Activated T-cell treated with anti-CD3 and anti-CD28 coated beads, Interleukin-2, amount 50 U/mL, for 72 hours (primary cell): ENCODE measurements around the gene DAPK2. TPM values are rescaled to one million over a fixed set of nuclear protein-coding genes. Genes with fewer than 3 reads are reported as not detected.

Experiments used
- ATAC-seq, 2 donors: fragments of 150-1000 bp; cut with Tn5 transposase; replicated peaks in 1 of 2; 2 replicates each; pipeline ENCODE4 v1.10.0; 2021; ENCODE audit warnings: moderate library complexity in 2 of 2, mild to moderate bottlenecking in 1 of 2
- DNase-seq, 2 donors: peaks; one replicate each; pipeline ENCODE4 v3.0.0; 2021 to 2022; ENCODE audit warnings: mixed read lengths in 1 of 2
- H3K27ac Mint-ChIP-seq: one replicate; pipeline ENCODE4 v1.8.0; 2022; ENCODE audit warnings: mild to moderate bottlenecking, moderate library complexity, mixed read lengths
- H3K27me3 Mint-ChIP-seq: one replicate; pipeline ENCODE4 v1.8.0; 2022; ENCODE audit warnings: low read depth, mixed read lengths
- H3K36me3 Mint-ChIP-seq, 2 donors: one replicate each; pipeline ENCODE4 v1.8.0; 2022; ENCODE audit warnings: mixed read lengths in 2 of 2, mild to moderate bottlenecking in 1 of 2; ENCODE audit not compliant: insufficient read depth in 2 of 2
- H3K4me1 Mint-ChIP-seq: one replicate; pipeline ENCODE4 v1.8.0; 2022; ENCODE audit warnings: low read depth, mixed read lengths
- H3K4me3 Mint-ChIP-seq, 2 donors: one replicate each; pipeline ENCODE4 v1.8.0; 2022; ENCODE audit warnings: mild to moderate bottlenecking in 2 of 2, mixed read lengths in 2 of 2, moderate library complexity in 2 of 2
- H3K9me3 Mint-ChIP-seq, 2 donors: one replicate each; pipeline ENCODE4 v1.8.0; 2022; ENCODE audit warnings: mixed read lengths in 2 of 2
- total RNA-seq, 2 donors: library from RNA; stranded (reverse); gene quantifications; one replicate each; pipeline ENCODE4 v1.2.3, GENCODE V29; 2022

Gene DAPK2
- total RNA-seq, 2 donors from 2014 or later = 2.3 to 3.3 TPM

DNA sequence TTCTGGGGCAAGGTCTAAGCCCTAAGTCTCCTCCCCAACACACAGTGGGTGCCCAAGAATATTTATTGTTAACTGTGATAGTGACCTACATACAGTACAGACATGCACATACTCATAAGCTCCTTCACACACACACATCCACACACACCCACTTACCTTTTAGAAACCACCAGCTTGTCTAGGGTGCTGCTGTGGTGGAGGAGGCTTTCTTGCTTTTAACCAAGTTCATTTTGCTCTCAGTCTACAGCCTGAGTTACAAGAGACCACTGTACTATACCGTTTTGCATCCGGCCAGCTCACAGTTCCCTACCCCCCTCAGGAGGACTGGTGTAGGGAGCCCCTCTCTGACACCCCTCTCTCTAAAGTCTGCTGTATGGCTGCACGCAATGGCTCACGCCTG lies 16.7 kb downstream of the DAPK2 start:
- DNase-seq = no peak
- peaks cover 15% of the 10 kb centered on the region for H3K4me1 Mint-ChIP-seq
- ATAC-seq = peak; percentile 82 to 85
- H3K4me3 Mint-ChIP-seq = peak overlapping the region in 1 of 2 donors; percentile 2
- no peak overlapping the region for H3K27ac Mint-ChIP-seq
- no peaks in the 10 kb centered on the region for H3K27me3 Mint-ChIP-seq
- H3K9me3 Mint-ChIP-seq = no peaks in the 10 kb centered on the region
- H3K36me3 Mint-ChIP-seq = no peaks in the 10 kb centered on the region

DNA sequence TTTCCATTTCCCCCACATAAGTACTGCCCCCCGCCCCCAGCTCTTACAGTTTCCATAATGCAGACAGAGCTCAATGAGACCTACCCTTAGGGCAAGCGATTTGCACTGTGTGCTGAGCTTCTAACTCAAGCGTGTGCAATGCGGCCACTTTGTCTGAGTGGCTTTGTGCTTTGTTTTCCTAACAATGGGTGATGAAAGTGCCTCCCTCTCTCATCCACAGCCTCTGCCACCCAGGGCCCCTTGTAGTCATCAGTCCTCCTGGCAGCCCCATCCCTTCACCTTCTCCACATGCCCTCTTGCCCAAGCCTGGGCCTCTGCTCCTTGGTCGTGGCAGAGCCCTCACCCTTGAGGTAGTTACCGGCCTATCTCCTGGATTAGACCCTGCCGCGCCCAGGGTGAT lies 17.2 kb downstream of the DAPK2 start:
- peaks cover 15% of the 10 kb centered on the region for H3K4me1 Mint-ChIP-seq
- peak overlapping the region in 1 of 2 donors; percentile 2 for H3K4me3 Mint-ChIP-seq
- H3K9me3 Mint-ChIP-seq = no peaks in the 10 kb centered on the region
- H3K27ac Mint-ChIP-seq = no peak overlapping the region
- H3K36me3 Mint-ChIP-seq = no peaks in the 10 kb centered on the region
- ATAC-seq = peak; percentile 8 to 15
- DNase-seq = no peak
- H3K27me3 Mint-ChIP-seq = no peaks in the 10 kb centered on the region

DNA sequence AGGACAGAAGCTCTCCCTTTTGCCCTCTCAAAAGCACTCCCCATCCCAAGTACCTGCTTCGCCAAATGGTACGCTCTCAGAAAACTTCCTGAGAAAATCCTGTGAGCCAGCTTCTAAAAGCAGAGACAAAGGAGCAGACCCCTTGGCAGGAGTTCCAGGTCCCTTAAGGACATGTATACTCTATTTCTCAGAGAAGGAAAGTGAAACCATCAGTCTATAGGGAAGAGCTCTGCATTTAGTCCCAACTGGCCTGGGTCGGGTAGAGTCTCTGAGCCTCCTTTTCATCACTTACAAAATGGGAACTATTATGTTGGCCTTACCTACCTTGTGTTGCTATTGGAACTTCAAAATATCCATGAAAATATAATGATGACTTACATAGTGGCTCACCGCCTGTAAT lies 19.7 kb downstream of the DAPK2 start:
- no peaks in the 10 kb centered on the region for H3K27me3 Mint-ChIP-seq
- no peak for DNase-seq
- H3K4me3 Mint-ChIP-seq = no peak overlapping the region
- H3K4me1 Mint-ChIP-seq = peaks cover 7% of the 10 kb centered on the region
- H3K9me3 Mint-ChIP-seq = no peaks in the 10 kb centered on the region
- ATAC-seq = no peak
- H3K36me3 Mint-ChIP-seq = no peaks in the 10 kb centered on the region
- no peak overlapping the region for H3K27ac Mint-ChIP-seq

DNA sequence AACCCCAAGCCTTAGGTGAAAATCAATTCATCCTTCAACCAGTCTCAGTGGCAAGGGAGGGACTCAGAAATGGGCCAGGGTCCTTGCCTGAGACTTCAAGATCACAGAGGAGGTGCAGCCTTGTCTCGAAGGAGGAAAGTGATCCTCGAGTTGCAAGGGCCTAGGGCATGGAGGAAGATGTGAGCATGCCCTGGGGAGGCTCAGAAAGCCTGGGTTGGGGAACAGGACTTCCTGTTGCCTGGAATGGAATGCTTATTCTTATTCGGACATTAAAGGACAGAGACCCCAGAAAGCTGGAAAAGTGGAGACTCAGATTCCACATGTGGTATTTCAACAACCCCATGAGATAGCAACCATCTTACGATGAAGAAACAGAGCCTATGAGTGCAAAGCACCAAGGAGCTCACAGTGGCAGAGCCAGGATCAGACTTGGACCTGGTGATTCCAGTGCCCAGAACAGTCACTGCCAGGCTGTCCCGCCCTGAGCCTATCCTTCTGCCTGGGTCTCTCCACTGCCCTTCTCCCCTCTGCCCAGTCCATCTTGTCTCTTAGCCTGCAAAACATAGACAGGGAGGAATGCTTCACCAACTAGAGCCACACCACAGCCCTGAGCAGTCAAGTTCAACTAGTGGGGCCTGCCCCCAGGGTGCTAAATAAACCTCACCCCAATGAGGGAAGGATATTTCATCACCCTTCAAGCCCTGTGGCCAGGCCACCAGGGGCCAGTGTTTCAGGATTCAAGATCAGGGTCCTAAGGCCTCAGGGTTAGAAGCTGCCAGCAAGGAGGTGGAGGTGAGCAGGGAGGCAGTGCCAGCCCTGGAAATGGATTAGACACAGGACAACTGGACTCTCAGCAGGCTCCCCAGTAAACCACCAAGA lies 21.9 kb downstream of the DAPK2 start:
- no peaks in the 10 kb centered on the region for H3K9me3 Mint-ChIP-seq
- H3K27ac Mint-ChIP-seq = no peak overlapping the region
- H3K4me3 Mint-ChIP-seq = no peak overlapping the region
- DNase-seq (no peak), ATAC-seq (peak in 1 of 2 donors; percentile 41)
- peaks cover 4% of the 10 kb centered on the region for H3K4me1 Mint-ChIP-seq
- no peaks in the 10 kb centered on the region for H3K36me3 Mint-ChIP-seq
- no peaks in the 10 kb centered on the region for H3K27me3 Mint-ChIP-seq

DNA sequence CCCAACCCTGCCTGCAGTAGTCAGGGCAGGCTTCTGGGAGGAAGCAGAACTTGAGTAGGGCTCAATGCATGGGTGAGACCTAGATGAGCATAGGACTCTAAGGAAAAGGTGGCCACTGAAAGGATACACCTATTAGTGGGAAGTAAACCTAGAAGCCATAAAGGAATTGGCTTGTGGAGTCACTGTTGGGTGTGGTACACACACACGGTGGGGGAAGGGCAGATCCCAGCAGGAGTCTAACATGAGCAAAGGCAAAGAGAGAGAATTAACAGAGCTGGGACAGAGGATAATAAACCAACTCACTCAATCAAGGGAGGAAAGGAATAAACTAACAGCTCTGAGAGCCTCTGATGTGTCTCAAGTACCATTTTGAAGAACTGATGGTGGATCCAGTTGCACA lies 23.1 kb downstream of the DAPK2 start:
- ATAC-seq = no peak
- no peaks in the 10 kb centered on the region for H3K9me3 Mint-ChIP-seq
- H3K4me1 Mint-ChIP-seq = no peaks in the 10 kb centered on the region
- no peak for DNase-seq
- H3K36me3 Mint-ChIP-seq = no peaks in the 10 kb centered on the region
- no peak overlapping the region for H3K4me3 Mint-ChIP-seq
- H3K27me3 Mint-ChIP-seq = no peaks in the 10 kb centered on the region
- no peak overlapping the region for H3K27ac Mint-ChIP-seq

DNA sequence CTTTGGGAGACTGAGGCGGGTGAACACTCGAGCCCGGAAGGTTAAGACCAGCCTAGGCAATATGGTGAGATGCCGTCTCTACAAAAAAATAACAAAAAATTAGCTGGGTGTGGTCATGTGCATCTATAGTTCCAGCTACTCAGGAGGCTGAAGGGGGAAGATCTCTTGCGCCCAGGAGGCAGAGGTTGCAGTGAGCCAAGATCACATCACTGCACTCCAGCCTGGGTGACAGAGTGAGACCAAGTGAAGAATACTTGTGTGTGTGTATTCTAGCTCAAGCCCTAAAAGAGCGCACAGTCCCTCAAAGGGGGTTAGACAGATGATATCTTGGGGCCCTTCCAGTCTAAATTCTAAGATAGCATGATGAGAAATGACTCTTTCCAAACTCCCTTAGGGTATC lies 23.7 kb downstream of the DAPK2 start:
- Mint-ChIP-seq H3K4me1 (no peaks in the 10 kb centered on the region), H3K9me3 (no peaks in the 10 kb centered on the region), H3K27ac (no peak overlapping the region), H3K4me3 (no peak overlapping the region), H3K27me3 (no peaks in the 10 kb centered on the region), H3K36me3 (no peaks in the 10 kb centered on the region)
- ATAC-seq = no peak
- no peak for DNase-seq

DNA sequence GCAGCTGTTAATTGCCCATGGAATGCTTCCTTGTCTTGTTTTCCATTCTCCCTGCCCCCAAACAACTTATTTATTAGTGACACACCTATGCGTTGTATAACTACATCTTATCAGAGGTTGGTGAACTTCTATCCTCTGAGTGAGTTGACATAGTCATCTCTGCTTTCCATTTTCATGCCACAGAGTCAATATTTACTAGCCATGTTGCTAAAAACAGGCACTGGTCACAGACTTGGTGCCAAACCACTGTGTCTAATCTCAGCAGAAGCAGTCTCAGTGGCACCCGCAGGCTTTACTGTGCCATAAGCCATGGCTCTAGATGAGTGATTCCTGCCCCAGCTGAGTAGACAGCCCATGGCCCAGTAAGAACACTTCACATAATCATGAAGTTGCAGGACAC lies 26.5 kb downstream of the DAPK2 start:
- H3K27me3 Mint-ChIP-seq = no peaks in the 10 kb centered on the region
- H3K27ac Mint-ChIP-seq = no peak overlapping the region
- no peaks in the 10 kb centered on the region for H3K9me3 Mint-ChIP-seq
- no peaks in the 10 kb centered on the region for H3K4me1 Mint-ChIP-seq
- DNase-seq = no peak
- no peaks in the 10 kb centered on the region for H3K36me3 Mint-ChIP-seq
- peak in 1 of 2 donors; percentile 75 for ATAC-seq
- H3K4me3 Mint-ChIP-seq = no peak overlapping the region

DNA sequence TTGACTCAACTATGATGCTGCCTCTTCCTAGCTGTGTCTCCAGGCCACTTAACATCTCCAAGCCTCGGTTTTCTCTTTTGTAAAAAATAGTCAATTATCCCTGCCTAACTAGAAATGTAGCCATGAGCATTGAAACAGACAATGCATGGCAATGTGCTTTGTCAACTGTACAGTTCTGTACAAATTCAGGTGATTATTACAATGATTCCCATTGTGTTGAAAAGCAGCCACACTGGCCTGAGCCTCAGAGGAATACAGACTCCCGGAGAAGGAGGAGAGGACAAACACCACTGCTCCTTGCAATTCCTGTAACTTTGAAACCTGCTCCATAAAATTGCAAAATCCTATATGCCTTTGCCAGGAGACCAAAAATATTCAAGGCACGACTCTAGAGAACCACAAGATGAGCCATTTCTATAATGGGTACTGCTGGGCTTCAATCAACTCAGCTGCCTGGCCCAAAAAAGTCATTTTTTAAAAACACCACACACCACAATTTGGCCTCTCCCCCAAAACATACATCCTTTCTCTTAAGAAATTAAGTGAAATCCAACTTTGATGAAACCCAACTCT lies 28.6 kb downstream of the DAPK2 start:
- DNase-seq (no peak), ATAC-seq (no peak)
- no peak overlapping the region for H3K27ac Mint-ChIP-seq
- H3K4me3 Mint-ChIP-seq = no peak overlapping the region
- H3K4me1 Mint-ChIP-seq = peaks cover 16% of the 10 kb centered on the region
- H3K36me3 Mint-ChIP-seq = no peaks in the 10 kb centered on the region
- no peaks in the 10 kb centered on the region for H3K27me3 Mint-ChIP-seq
- H3K9me3 Mint-ChIP-seq = no peaks in the 10 kb centered on the region

DNA sequence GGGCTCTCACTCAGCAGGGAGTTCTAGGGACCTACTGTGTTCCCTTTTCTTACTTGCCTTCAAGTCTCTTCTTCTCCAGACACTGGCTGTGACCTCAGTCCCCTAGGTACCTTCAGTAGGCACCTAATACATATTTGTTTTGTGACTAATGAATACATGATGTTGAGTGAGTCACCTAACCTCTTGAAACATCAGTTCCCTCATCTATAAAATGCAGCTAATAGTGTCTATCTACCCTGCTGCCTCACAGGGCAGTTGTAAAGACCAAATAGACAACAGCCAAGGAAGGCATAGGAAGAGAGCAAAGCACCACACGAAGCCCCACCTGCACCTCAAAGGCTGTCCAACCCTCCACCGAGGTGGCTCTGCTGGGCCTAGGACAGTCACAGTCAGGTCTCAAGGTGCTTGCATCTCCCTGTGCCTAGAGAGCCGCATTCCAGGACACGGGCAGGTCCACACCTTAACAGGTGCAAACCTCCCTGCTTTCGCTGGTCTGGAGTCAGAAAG lies 29.1 kb downstream of the DAPK2 start:
- H3K4me3 Mint-ChIP-seq = no peak overlapping the region
- no peaks in the 10 kb centered on the region for H3K27me3 Mint-ChIP-seq
- ATAC-seq (no peak), DNase-seq (no peak)
- H3K4me1 Mint-ChIP-seq = peaks cover 18% of the 10 kb centered on the region
- H3K27ac Mint-ChIP-seq = no peak overlapping the region
- no peaks in the 10 kb centered on the region for H3K36me3 Mint-ChIP-seq
- no peaks in the 10 kb centered on the region for H3K9me3 Mint-ChIP-seq

DNA sequence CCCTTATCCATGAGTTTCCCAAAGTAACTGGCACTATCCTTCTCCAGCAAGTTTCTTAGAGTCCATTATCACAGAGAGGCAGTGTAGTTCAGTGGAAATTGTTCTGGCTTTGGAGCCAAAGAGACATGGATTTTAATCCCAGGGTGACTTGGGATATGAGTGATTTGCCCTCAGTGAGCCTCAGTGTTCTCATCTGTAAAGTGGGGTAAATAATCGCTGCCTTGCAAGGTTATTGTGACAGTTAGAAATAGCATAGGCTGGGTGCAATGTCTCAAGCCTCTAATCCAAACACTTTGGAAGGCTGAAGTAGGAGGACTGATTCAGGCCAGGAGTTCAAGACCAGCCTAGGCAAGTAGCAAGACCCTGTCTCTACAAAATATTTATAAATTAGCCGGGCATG lies 30.0 kb downstream of the DAPK2 start:
- Mint-ChIP-seq H3K36me3 (no peaks in the 10 kb centered on the region), H3K27me3 (no peaks in the 10 kb centered on the region), H3K4me3 (no peak overlapping the region), H3K27ac (no peak overlapping the region), H3K4me1 (peaks cover 25% of the 10 kb centered on the region), H3K9me3 (no peaks in the 10 kb centered on the region)
- no peak for DNase-seq
- no peak for ATAC-seq

DNA sequence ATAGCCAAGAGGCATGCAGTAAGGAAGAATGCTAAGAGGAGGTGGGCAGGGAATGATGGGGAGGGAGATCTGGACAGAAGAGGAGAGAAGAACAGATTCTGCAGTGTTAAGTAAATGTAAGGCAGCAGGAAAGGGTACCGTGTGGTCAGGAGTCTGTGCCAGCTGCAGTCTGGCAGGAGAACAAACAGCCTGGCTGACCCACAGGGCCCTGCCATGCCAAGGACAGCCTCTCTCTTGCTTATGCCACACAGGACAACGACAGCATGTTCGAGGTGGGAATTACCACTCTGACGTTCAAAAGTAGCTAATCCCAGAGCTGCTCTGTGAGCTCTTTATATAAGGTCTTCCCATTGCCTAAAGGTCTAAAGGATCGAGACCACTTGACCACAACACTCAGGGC lies 31.3 kb downstream of the DAPK2 start:
- ATAC-seq (no peak), DNase-seq (no peak)
- no peak overlapping the region for H3K27ac Mint-ChIP-seq
- no peaks in the 10 kb centered on the region for H3K36me3 Mint-ChIP-seq
- H3K9me3 Mint-ChIP-seq = no peaks in the 10 kb centered on the region
- no peaks in the 10 kb centered on the region for H3K27me3 Mint-ChIP-seq
- no peak overlapping the region for H3K4me3 Mint-ChIP-seq
- H3K4me1 Mint-ChIP-seq = peaks cover 38% of the 10 kb centered on the region

DNA sequence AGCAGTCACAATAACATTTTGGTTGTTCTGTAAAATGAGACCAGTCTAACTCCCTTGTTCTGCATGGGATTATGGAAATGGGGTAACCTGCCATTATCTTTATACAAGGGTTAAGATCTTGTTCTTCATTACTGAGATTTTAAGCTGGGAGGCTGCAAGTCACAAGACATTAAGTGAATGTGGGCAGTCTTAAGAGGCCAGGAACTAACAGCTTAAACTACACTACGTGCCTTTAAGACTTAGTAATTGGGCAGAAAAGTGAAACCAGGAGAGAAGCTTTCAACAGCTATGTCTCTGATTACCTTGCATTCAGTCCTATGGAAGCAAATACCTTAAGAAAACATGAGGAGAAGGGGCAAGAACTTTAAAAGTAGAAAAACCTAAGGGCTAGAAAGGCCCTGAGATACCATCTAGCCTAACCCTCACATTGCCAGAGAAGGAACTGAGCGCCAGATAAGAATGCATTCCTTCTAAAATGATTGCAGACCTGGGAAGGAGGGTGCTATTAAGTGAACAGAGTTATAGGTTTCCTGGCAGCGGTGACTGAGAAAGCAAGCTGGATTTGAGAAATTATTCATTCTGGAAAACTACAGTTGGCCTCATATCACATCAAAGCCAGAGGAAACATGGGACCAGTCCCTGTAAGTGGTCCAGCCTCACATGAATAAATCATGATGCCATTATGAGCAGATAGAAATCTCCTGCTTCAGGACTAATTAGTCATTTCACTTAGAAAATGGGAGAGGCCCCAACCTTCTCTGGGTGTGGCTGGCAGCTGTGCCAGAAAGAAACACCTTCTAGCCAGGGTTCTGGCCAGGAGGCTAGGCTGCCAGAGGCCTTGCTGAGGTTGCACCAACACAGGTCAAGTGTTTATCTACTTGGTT lies 32.9 kb downstream of the DAPK2 start:
- Mint-ChIP-seq H3K4me3 (peak overlapping the region in 1 of 2 donors; percentile 17), H3K9me3 (no peaks in the 10 kb centered on the region), H3K27ac (no peak overlapping the region), H3K4me1 (peaks cover 50% of the 10 kb centered on the region), H3K27me3 (no peaks in the 10 kb centered on the region), H3K36me3 (no peaks in the 10 kb centered on the region)
- peak; percentile 35 to 39 for DNase-seq
- peak in 1 of 2 donors; percentile 10 for ATAC-seq

DNA sequence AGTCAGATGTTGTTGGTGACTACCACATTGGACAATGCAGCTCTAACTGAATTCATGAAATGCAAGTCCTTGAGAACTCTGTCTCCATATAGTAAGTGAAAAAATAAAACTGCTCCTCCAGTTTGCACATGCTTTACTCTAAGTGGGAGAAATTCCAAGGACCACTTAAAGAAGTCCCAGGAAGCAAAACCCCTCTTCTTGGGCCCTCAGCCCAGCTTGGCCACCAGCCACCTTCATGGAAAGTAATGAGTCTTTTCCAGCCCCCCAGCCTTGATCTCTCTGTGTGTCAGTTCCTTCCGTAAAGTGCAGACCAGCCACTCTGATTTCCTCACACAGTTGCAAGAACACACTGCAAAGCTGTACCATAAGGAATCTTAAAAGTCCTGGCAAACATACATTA lies 34.5 kb downstream of the DAPK2 start:
- peaks cover 50% of the 10 kb centered on the region for H3K4me1 Mint-ChIP-seq
- peaks cover 5% of the 10 kb centered on the region for H3K27me3 Mint-ChIP-seq

More for the DNA sequence above, 34.5 kb downstream of the DAPK2 start:
- ATAC-seq (no peak), DNase-seq (no peak)
- H3K9me3 Mint-ChIP-seq = no peaks in the 10 kb centered on the region
- no peak overlapping the region for H3K4me3 Mint-ChIP-seq
- H3K27ac Mint-ChIP-seq = no peak overlapping the region
- H3K36me3 Mint-ChIP-seq = no peaks in the 10 kb centered on the region
